HEK293 (cell line): ENCODE measurements around the gene EYA2.
A peak's percentile ranks its signal among the peaks of the same experiment; 100 is the strongest.
"Not testable (repeated sequence)": the region's sequence is repeated elsewhere in the genome, so short reads cannot be mapped to it uniquely, and the experiment has no call there.

Source experiments
- CTCF ChIA-PET: fragments of 350-600 bp; formaldehyde crosslinking; extraction: SDS; loops from one replicate; lab custom pipeline; 2021; ENCODE audit warnings: antibody characterized with exemption; lab: Yijun Ruan, JAX
- POLR2A ChIA-PET: fragments of 300-600 bp; formaldehyde crosslinking; extraction: SDS; loops from one replicate; lab custom pipeline; 2020; ENCODE audit warnings: antibody characterized with exemption, inconsistent platforms; lab: Yijun Ruan, JAX
- H3K27ac ChIP-seq: fragments of 200-500 bp; sonication (Bioruptor generic); 2 replicates; pipeline ENCODE4 v1.5.1; 2014; ENCODE audit warnings: low read depth, low read length, control low read depth, inconsistent platforms; ENCODE audit errors: extremely low read depth
- H3K36me3 ChIP-seq, 2 experiments: fragments of 200-500 bp in 1 of 2; sonication (Bioruptor generic) in 1 of 2; 1 replicate in 1 of 2; 2 replicates in 1 of 2; pipeline ENCODE4 v1.5.1; 2014 to 2017; ENCODE audit warnings: inconsistent platforms in 2 of 2, low read length in 2 of 2; ENCODE audit not compliant: control insufficient read depth in 2 of 2, insufficient read depth in 1 of 2
- H3K4me1 ChIP-seq: fragments of 200-500 bp; sonication (Bioruptor generic); 2 replicates; pipeline ENCODE4 v1.5.1; 2014; ENCODE audit warnings: mild to moderate bottlenecking, low read length, inconsistent platforms; ENCODE audit not compliant: control insufficient read depth, insufficient read depth
- H3K4me3 ChIP-seq: 2 replicates; pipeline ENCODE4 v1.5.1; 2011; ENCODE audit warnings: low read depth, mild to moderate bottlenecking, control low read depth, low read length, moderate library complexity
- H3K9me3 ChIP-seq: fragments of 200-500 bp; sonication (Bioruptor generic); 2 replicates; pipeline ENCODE4 v1.5.1; 2014; ENCODE audit warnings: low read depth, low read length, inconsistent platforms; ENCODE audit not compliant: control insufficient read depth, insufficient read depth
- GLIS2 ChIP-seq: fragments of 450-650 bp; formaldehyde crosslinking; IDR thresholded peaks from 2 replicates; pipeline ENCODE4 v1.5.1; 2016; ENCODE audit warnings: missing biosample characterization, missing genetic modification characterization
- MZF1 ChIP-seq: fragments of 450-650 bp; formaldehyde crosslinking; IDR thresholded peaks from 2 replicates; pipeline ENCODE4 v1.5.1; 2017; ENCODE audit warnings: missing biosample characterization, missing genetic modification characterization, borderline replicate concordance
- REPIN1 ChIP-seq: fragments of 450-650 bp; formaldehyde crosslinking; IDR thresholded peaks from 2 replicates; pipeline ENCODE4 v1.5.1; 2017; ENCODE audit warnings: missing biosample characterization, missing genetic modification characterization, low read depth
- TRIM28 ChIP-seq: IDR thresholded peaks from 2 replicates; pipeline ENCODE4 v1.6.1; 2011; ENCODE audit warnings: low read length, control low read depth, borderline replicate concordance
- ZBTB17 ChIP-seq: fragments of 450-650 bp; formaldehyde crosslinking; IDR thresholded peaks from 2 replicates; pipeline ENCODE4 v1.5.1; 2016; ENCODE audit warnings: missing biosample characterization, missing genetic modification characterization
- ZFP3 ChIP-seq: fragments of 450-650 bp; formaldehyde crosslinking; IDR thresholded peaks from 2 replicates; pipeline ENCODE4 v1.5.1; 2016; ENCODE audit warnings: low read depth, missing biosample characterization, missing genetic modification characterization
- ZFP37 ChIP-seq: fragments of 450-650 bp; formaldehyde crosslinking; IDR thresholded peaks from 2 replicates; pipeline ENCODE4 v1.5.1; 2016; ENCODE audit warnings: missing biosample characterization, missing genetic modification characterization
- ZIC2 ChIP-seq: fragments of 450-650 bp; formaldehyde crosslinking; IDR thresholded peaks from 2 replicates; pipeline ENCODE4 v1.5.1; 2016; ENCODE audit warnings: missing biosample characterization, missing genetic modification characterization
- ZNF112 ChIP-seq: fragments of 450-650 bp; formaldehyde crosslinking; IDR thresholded peaks from 2 replicates; pipeline ENCODE4 v1.5.0; 2017; ENCODE audit warnings: missing biosample characterization, missing genetic modification characterization
- ZNF394 ChIP-seq: fragments of 450-650 bp; formaldehyde crosslinking; IDR thresholded peaks from 2 replicates; pipeline ENCODE4 v1.5.1; 2016; ENCODE audit warnings: missing biosample characterization, missing genetic modification characterization, mild to moderate bottlenecking, moderate library complexity, borderline replicate concordance
- ZNF596 ChIP-seq: fragments of 450-650 bp; IDR thresholded peaks from 2 replicates; pipeline ENCODE4 v1.5.0; 2018; ENCODE audit warnings: missing biosample characterization, mild to moderate bottlenecking, missing genetic modification characterization, moderate library complexity
- ZNF610 ChIP-seq: fragments of 450-650 bp; formaldehyde crosslinking; IDR thresholded peaks from 2 replicates; pipeline ENCODE4 v1.5.1; 2016; ENCODE audit warnings: missing biosample characterization, missing genetic modification characterization, borderline replicate concordance
- ZNF623 ChIP-seq: fragments of 450-650 bp; formaldehyde crosslinking; IDR thresholded peaks from 2 replicates; pipeline ENCODE4 v1.5.1; 2016; ENCODE audit warnings: missing biosample characterization, missing genetic modification characterization
- ZNF837 ChIP-seq: fragments of 450-650 bp; formaldehyde crosslinking; IDR thresholded peaks from 2 replicates; pipeline ENCODE4 v1.5.1; 2016; ENCODE audit warnings: missing biosample characterization, missing genetic modification characterization
- ZSCAN16 ChIP-seq: fragments of 450-650 bp; formaldehyde crosslinking; IDR thresholded peaks from 2 replicates; pipeline ENCODE4 v1.5.1; 2016; ENCODE audit warnings: missing biosample characterization, missing genetic modification characterization
- TF ChIP-seq, protein P1 (sequence below): fragments of 450-650 bp; formaldehyde crosslinking; IDR thresholded peaks from 2 replicates; pipeline ENCODE4 v1.5.1; 2016; ENCODE audit warnings: missing biosample characterization, missing genetic modification characterization, low read depth
- TF ChIP-seq, protein P2 (sequence below): fragments of 450-650 bp; formaldehyde crosslinking; IDR thresholded peaks from 2 replicates; pipeline ENCODE4 v1.5.1; 2017; ENCODE audit warnings: missing biosample characterization, missing genetic modification characterization
- TF ChIP-seq, protein P3 (sequence below): fragments of 450-650 bp; formaldehyde crosslinking; IDR thresholded peaks from 2 replicates; pipeline ENCODE4 v1.5.1; 2017; ENCODE audit warnings: missing biosample characterization, missing genetic modification characterization
- TF ChIP-seq, protein P4 (sequence below): fragments of 450-650 bp; formaldehyde crosslinking; IDR thresholded peaks from 2 replicates; pipeline ENCODE4 v1.5.1; 2016; ENCODE audit warnings: missing biosample characterization, missing genetic modification characterization, borderline replicate concordance

The EYA2 gene

DNA sequence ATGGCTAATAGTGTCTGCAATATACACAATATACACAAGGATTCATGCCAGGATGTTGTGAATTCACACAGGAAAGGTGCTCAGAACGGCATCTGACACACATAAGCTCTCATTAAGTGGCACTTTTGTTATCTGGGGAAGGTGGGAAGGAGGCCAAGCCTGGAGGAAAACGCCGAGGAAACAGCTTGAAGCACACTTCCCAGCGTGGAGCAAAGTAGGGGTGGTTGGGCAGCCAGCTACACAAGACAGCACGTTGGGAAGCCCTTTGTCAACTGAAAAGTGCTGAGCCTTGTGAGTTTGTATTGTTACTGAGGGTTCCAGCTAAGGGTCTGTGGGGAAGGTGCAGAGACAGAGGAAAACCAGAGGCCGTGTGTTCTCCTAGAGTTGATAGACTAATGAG is 280.9 kb downstream of the EYA2 start (continued):
- TF ChIP-seq ZNF837 (no peak), ZNF112 (tag by site-specific recombination) (no peak), TRIM28 (no peak), MZF1 (tag by site-specific recombination) (no peak), ZFP37 (tag by site-specific recombination) (no peak)
- TF ChIP-seq, all 188 proteins: peak for 0

DNA sequence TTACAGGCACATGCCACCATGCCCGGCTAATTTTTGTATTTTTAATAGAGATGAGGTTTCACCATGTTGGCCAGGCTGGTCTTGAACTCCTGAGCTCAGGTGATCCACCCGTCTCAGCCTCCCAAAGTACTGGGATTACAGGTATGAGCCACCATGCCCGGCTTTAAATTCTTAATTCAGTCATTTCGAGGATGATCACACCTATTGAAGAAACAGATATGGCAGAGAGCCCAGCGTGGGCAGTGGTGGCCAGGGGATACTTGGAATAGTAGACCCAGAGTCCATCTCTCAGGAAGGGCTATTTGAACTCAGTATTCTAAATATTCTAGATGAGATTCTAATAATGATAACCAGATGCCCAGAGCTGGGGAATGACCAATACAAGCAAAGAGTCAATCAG is 281.6 kb downstream of the EYA2 start:
- H3K4me1 ChIP-seq, H3K27ac ChIP-seq, POLR2A ChIA-PET, H3K9me3 ChIP-seq, H3K4me3 ChIP-seq, H3K36me3 ChIP-seq: not testable (repeated sequence)
- CTCF ChIA-PET = interaction anchor here (0.7 kb wide), 1 partner anchor 115 kb away, joined by 4 read pairs; no protein-coding TSS in a partner anchor

DNA sequence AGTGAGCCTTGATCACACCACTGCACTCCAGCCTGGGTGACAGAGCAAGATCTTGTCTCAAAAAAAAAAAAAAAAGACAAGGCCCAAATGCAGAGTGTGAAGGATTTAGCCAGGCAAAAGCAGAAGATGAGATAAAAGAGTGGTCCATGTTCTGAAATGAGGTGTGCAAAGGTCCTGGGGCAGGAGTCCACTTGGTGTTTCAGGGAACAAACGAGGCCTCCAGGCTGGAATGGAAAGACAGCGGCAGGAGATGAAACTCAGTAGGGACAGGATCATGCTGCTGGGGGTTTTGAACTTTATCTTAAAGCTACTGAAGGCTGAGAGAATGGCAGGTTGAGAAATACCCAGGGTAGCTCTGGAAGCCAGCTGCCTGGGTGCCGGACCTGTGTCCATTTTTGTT is 283.6 kb downstream of the EYA2 start:
- H3K27ac ChIP-seq = no peak overlapping the region
- TF ChIP-seq ZNF623 (tag by site-specific recombination) (peak; percentile 80), ZNF596 (tag by site-specific recombination) (no peak)
- no peaks in the 10 kb centered on the region for H3K4me1 ChIP-seq
- no peaks in the 10 kb centered on the region for H3K9me3 ChIP-seq
- ChIA-PET POLR2A (no interaction called here), CTCF (interaction anchor here (1.0 kb wide), 1 partner anchor 426 kb away, joined by 3 read pairs; no protein-coding TSS in a partner anchor)
- no peak overlapping the region for H3K4me3 ChIP-seq
- H3K36me3 ChIP-seq = peaks cover 0 to 5% of the 10 kb centered on the region in 2 experiments; a peak in 1 of 3 replicates

DNA sequence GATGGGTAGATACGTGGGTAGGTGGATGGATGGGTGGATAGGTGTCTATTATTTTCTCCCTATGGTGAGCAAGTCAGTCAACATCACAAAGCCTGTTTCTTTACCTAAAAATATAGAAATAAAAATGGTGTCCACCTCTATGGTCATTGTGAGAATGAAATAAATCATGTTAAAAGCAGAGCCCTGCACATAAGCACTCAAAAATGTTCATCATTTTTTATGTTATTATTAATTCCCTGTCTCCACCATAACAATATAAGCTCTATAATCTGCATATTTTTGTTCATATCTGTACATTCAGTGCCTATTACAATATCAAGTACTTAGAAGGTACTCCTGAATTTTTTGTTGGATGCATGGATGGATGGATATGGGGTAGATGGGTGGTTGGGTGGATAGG is 284.2 kb downstream of the EYA2 start:
- Histone ChIP-seq H3K4me3 (no peak overlapping the region), H3K4me1 (no peaks in the 10 kb centered on the region), H3K36me3 (peaks cover 0 to 7% of the 10 kb centered on the region in 2 experiments; a peak in 1 of 3 replicates), H3K9me3 (no peaks in the 10 kb centered on the region), H3K27ac (no peak overlapping the region)
- POLR2A ChIA-PET = no interaction called here
- CTCF ChIA-PET = interaction anchor here (0.9 kb wide), 1 partner anchor 18 kb away, joined by 3 read pairs; no protein-coding TSS in a partner anchor
- TF ChIP-seq ZIC2 (tag by site-specific recombination) (no peak), GLIS2 (tag by site-specific recombination) (no peak), ZNF610 (tag by site-specific recombination) (no peak), ZFP3 (tag by site-specific recombination) (no peak), ZBTB17 (tag by site-specific recombination) (no peak), ZNF394 (tag by site-specific recombination) (no peak), REPIN1 (tag by site-specific recombination) (no peak), ZSCAN16 (no peak)
- TF ChIP-seq, protein P1, sequence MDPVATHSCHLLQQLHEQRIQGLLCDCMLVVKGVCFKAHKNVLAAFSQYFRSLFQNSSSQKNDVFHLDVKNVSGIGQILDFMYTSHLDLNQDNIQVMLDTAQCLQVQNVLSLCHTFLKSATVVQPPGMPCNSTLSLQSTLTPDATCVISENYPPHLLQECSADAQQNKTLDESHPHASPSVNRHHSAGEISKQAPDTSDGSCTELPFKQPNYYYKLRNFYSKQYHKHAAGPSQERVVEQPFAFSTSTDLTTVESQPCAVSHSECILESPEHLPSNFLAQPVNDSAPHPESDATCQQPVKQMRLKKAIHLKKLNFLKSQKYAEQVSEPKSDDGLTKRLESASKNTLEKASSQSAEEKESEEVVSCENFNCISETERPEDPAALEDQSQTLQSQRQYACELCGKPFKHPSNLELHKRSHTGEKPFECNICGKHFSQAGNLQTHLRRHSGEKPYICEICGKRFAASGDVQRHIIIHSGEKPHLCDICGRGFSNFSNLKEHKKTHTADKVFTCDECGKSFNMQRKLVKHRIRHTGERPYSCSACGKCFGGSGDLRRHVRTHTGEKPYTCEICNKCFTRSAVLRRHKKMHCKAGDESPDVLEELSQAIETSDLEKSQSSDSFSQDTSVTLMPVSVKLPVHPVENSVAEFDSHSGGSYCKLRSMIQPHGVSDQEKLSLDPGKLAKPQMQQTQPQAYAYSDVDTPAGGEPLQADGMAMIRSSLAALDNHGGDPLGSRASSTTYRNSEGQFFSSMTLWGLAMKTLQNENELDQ (tag by site-specific recombination) = no peak
- TF ChIP-seq, protein P2, sequence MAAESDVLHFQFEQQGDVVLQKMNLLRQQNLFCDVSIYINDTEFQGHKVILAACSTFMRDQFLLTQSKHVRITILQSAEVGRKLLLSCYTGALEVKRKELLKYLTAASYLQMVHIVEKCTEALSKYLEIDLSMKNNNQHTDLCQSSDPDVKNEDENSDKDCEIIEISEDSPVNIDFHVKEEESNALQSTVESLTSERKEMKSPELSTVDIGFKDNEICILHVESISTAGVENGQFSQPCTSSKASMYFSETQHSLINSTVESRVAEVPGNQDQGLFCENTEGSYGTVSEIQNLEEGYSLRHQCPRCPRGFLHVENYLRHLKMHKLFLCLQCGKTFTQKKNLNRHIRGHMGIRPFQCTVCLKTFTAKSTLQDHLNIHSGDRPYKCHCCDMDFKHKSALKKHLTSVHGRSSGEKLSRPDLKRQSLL = no peak
- TF ChIP-seq, protein P3, sequence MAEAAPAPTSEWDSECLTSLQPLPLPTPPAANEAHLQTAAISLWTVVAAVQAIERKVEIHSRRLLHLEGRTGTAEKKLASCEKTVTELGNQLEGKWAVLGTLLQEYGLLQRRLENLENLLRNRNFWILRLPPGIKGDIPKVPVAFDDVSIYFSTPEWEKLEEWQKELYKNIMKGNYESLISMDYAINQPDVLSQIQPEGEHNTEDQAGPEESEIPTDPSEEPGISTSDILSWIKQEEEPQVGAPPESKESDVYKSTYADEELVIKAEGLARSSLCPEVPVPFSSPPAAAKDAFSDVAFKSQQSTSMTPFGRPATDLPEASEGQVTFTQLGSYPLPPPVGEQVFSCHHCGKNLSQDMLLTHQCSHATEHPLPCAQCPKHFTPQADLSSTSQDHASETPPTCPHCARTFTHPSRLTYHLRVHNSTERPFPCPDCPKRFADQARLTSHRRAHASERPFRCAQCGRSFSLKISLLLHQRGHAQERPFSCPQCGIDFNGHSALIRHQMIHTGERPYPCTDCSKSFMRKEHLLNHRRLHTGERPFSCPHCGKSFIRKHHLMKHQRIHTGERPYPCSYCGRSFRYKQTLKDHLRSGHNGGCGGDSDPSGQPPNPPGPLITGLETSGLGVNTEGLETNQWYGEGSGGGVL = no peak
- TF ChIP-seq, protein P4, sequence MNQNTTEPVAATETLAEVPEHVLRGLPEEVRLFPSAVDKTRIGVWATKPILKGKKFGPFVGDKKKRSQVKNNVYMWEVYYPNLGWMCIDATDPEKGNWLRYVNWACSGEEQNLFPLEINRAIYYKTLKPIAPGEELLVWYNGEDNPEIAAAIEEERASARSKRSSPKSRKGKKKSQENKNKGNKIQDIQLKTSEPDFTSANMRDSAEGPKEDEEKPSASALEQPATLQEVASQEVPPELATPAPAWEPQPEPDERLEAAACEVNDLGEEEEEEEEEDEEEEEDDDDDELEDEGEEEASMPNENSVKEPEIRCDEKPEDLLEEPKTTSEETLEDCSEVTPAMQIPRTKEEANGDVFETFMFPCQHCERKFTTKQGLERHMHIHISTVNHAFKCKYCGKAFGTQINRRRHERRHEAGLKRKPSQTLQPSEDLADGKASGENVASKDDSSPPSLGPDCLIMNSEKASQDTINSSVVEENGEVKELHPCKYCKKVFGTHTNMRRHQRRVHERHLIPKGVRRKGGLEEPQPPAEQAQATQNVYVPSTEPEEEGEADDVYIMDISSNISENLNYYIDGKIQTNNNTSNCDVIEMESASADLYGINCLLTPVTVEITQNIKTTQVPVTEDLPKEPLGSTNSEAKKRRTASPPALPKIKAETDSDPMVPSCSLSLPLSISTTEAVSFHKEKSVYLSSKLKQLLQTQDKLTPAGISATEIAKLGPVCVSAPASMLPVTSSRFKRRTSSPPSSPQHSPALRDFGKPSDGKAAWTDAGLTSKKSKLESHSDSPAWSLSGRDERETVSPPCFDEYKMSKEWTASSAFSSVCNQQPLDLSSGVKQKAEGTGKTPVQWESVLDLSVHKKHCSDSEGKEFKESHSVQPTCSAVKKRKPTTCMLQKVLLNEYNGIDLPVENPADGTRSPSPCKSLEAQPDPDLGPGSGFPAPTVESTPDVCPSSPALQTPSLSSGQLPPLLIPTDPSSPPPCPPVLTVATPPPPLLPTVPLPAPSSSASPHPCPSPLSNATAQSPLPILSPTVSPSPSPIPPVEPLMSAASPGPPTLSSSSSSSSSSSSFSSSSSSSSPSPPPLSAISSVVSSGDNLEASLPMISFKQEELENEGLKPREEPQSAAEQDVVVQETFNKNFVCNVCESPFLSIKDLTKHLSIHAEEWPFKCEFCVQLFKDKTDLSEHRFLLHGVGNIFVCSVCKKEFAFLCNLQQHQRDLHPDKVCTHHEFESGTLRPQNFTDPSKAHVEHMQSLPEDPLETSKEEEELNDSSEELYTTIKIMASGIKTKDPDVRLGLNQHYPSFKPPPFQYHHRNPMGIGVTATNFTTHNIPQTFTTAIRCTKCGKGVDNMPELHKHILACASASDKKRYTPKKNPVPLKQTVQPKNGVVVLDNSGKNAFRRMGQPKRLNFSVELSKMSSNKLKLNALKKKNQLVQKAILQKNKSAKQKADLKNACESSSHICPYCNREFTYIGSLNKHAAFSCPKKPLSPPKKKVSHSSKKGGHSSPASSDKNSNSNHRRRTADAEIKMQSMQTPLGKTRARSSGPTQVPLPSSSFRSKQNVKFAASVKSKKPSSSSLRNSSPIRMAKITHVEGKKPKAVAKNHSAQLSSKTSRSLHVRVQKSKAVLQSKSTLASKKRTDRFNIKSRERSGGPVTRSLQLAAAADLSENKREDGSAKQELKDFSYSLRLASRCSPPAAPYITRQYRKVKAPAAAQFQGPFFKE = no peak
